ENCODE measurements around the gene TMEM101.

DNA sequence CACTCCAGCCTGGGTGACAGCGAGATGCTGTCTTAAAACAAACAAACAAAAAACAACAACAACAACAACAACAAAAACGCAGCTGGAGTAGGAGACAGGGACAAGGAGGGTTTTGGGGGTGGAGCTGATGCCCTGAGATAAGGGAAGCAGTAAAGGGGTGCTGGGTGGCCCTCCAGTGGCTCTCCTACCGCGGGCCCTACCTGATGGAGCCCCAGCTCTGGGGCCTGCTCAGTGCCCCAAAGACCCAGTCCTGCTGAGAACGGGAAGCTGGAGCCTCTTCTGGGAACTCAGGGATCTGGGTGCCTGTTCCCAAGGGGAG is 31.6 kb downstream of the TMEM101 start:
- TF ChIP-seq EZH2 (IDR thresholded peaks at IDR 0.05; ENCODE audit: low read length, missing control alignments) = no peak
- TF ChIP-seq, protein P1, sequence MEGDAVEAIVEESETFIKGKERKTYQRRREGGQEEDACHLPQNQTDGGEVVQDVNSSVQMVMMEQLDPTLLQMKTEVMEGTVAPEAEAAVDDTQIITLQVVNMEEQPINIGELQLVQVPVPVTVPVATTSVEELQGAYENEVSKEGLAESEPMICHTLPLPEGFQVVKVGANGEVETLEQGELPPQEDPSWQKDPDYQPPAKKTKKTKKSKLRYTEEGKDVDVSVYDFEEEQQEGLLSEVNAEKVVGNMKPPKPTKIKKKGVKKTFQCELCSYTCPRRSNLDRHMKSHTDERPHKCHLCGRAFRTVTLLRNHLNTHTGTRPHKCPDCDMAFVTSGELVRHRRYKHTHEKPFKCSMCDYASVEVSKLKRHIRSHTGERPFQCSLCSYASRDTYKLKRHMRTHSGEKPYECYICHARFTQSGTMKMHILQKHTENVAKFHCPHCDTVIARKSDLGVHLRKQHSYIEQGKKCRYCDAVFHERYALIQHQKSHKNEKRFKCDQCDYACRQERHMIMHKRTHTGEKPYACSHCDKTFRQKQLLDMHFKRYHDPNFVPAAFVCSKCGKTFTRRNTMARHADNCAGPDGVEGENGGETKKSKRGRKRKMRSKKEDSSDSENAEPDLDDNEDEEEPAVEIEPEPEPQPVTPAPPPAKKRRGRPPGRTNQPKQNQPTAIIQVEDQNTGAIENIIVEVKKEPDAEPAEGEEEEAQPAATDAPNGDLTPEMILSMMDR (conservative IDR thresholded peaks at IDR 0.05 in 1 of 2, IDR thresholded peaks at IDR 0.05 in 1 of 2; ENCODE audit: low read depth in 1 of 2, low read length in 2 of 2) = no peak

Data from fibroblast of lung (primary cell).